Loucy (cell line): ENCODE data around the gene PIK3R1.

Experiments
- H2AFZ ChIP-seq: fragments of 200-600 bp; sonication (generic); 2 replicates; pipeline ENCODE4 v1.6.0; 2016; ENCODE audit warnings: antibody characterized with exemption, mild to moderate bottlenecking, low read length, moderate library complexity
- H3F3A ChIP-seq: fragments of 200-600 bp; 2 replicates; pipeline ENCODE4 v1.6.0; 2016; ENCODE audit warnings: antibody characterized with exemption, low read depth, mild to moderate bottlenecking
- H3K27me3 ChIP-seq: fragments of 200-600 bp; sonication (generic); 2 replicates; pipeline ENCODE4 v1.6.1; 2014; ENCODE audit warnings: low read length, mild to moderate bottlenecking; ENCODE audit not compliant: insufficient read depth, poor library complexity, severe bottlenecking
- H3K36me3 ChIP-seq: fragments of 200-600 bp; sonication (generic); 2 replicates; pipeline ENCODE4 v1.6.1; 2016; ENCODE audit warnings: low read length; ENCODE audit not compliant: insufficient read depth
- H3K4me1 ChIP-seq: fragments of 200-600 bp; sonication (generic); 2 replicates; pipeline ENCODE4 v1.5.1; 2014; ENCODE audit warnings: low read length, mild to moderate bottlenecking; ENCODE audit not compliant: insufficient read depth, poor library complexity, severe bottlenecking
- H3K4me2 ChIP-seq: fragments of 200-600 bp; sonication (generic); 2 replicates; pipeline ENCODE4 v1.6.0; 2014; ENCODE audit warnings: antibody characterized with exemption, low read length, low read depth, mild to moderate bottlenecking; ENCODE audit not compliant: poor library complexity, severe bottlenecking
- H3K4me3 ChIP-seq: fragments of 200-600 bp; sonication (generic); 2 replicates; pipeline ENCODE4 v1.5.1; 2014; ENCODE audit warnings: low read length, mild to moderate bottlenecking, mixed read lengths; ENCODE audit not compliant: poor library complexity, severe bottlenecking
- H3K79me2 ChIP-seq: fragments of 200-600 bp; sonication (generic); 2 replicates; pipeline ENCODE4 v1.6.1; 2014; ENCODE audit warnings: low read length; ENCODE audit not compliant: insufficient read depth
- H3K9ac ChIP-seq: fragments of 200-600 bp; sonication (generic); 2 replicates; pipeline ENCODE4 v1.6.0; 2014; ENCODE audit warnings: mild to moderate bottlenecking, low read depth, low read length, moderate library complexity; ENCODE audit not compliant: poor library complexity, severe bottlenecking
- H3K9me2 ChIP-seq: fragments of 200-600 bp; sonication (generic); replicated peaks from 2 replicates; pipeline ENCODE4 v1.6.1; 2016; ENCODE audit warnings: low read depth, low read length, mixed read lengths
- H3K9me3 ChIP-seq: fragments of 200-600 bp; sonication (generic); 2 replicates; pipeline ENCODE4 v1.6.1; 2014; ENCODE audit warnings: mild to moderate bottlenecking, antibody characterized with exemption, low read length, low read depth; ENCODE audit not compliant: insufficient read depth
- H4K20me1 ChIP-seq: fragments of 200-600 bp; sonication (generic); 2 replicates; pipeline ENCODE4 v1.6.0; 2014; ENCODE audit warnings: antibody characterized with exemption, low read length, mild to moderate bottlenecking; ENCODE audit not compliant: insufficient read depth, poor library complexity, severe bottlenecking
- CTCF ChIP-seq: fragments of 200-600 bp; sonication (generic); conservative IDR thresholded peaks from 2 replicates; pipeline ENCODE4 v1.5.1; 2014; ENCODE audit warnings: mild to moderate bottlenecking, antibody characterized with exemption, low read length
- EZH2phosphoT487 ChIP-seq: fragments of 200-600 bp; IDR thresholded peaks from 2 replicates; pipeline ENCODE4 v1.6.1; 2018; ENCODE audit warnings: antibody characterized with exemption, mild to moderate bottlenecking, moderate library complexity, borderline replicate concordance

PIK3R1 gene

GRCh38 chr5:68287976-68288706, 72.6 kb downstream of the PIK3R1 start:
- Histone ChIP-seq H4K20me1 (peaks cover 52% of the 10 kb centered on the region), H2AFZ (no peak overlapping the region), H3K27me3 (no peaks in the 10 kb centered on the region)

GRCh38 chr5:68288707-68289134, 73.2 kb downstream of the PIK3R1 start:
- no peak for TF ChIP-seq EZH2phosphoT487
- Histone ChIP-seq H3K4me2 (peak overlapping the region; percentile 53), H3K9me3 (no peaks in the 10 kb centered on the region), H3F3A (peaks cover 8% of the 10 kb centered on the region; the same call in 1 of the 2 replicates), H3K27me3 (no peaks in the 10 kb centered on the region), H2AFZ (no peak overlapping the region), H3K79me2 (peaks cover 74% of the 10 kb centered on the region), H3K4me1 (peaks cover 44% of the 10 kb centered on the region), H3K36me3 (peaks cover 75% of the 10 kb centered on the region), H3K4me3 (peak overlapping the region; percentile 46), H3K9ac (no peak overlapping the region), H3K9me2 (no peaks in the 10 kb centered on the region), H4K20me1 (peaks cover 52% of the 10 kb centered on the region)

More at GRCh38 chr5:68287976-68288706, 72.6 kb downstream of the PIK3R1 start:
- Histone ChIP-seq H3K36me3 (peaks cover 75% of the 10 kb centered on the region), H3F3A (peaks cover 8% of the 10 kb centered on the region; the same call in 1 of the 2 replicates), H3K9me3 (no peaks in the 10 kb centered on the region), H3K4me1 (peaks cover 44% of the 10 kb centered on the region), H3K4me3 (peak overlapping the region; percentile 46), H3K4me2 (peak overlapping the region; percentile 53), H3K79me2 (peaks cover 80% of the 10 kb centered on the region), H3K9me2 (no peaks in the 10 kb centered on the region), H3K9ac (no peak overlapping the region)
- TF ChIP-seq CTCF (no peak), EZH2phosphoT487 (no peak)

DNA sequence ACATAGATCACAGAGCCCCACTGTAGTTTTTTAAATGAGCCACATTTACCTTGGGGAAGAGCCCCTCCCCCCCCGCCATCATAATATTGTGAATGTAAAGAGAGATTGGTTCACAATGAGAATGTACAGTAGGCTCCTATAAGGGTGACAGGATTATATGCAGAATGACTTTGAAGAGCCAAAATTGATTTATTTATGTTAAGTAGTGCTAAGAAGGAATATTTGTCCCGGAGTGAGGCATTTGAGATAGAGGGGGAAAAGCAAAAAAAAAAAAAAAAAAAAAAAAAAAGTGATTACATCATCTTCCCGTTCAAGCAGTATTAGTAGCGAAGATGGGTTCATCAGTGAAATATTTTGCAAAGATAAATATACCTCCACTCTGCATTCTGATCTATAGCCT, 73.9 kb downstream of the PIK3R1 start:
- Histone ChIP-seq H2AFZ (no peak overlapping the region), H3K9me2 (no peaks in the 10 kb centered on the region), H3K36me3 (peaks cover 75% of the 10 kb centered on the region), H3K9me3 (no peaks in the 10 kb centered on the region), H3K79me2 (peaks cover 66% of the 10 kb centered on the region), H3K4me1 (peaks cover 44% of the 10 kb centered on the region), H3K4me2 (no peak overlapping the region), H4K20me1 (peaks cover 52% of the 10 kb centered on the region), H3K4me3 (no peak overlapping the region), H3F3A (peaks cover 8% of the 10 kb centered on the region; the same call in 1 of the 2 replicates), H3K9ac (no peak overlapping the region), H3K27me3 (no peaks in the 10 kb centered on the region)
- TF ChIP-seq EZH2phosphoT487 (no peak), CTCF (no peak)
